ENCODE measurements around the gene MUC4.
"Not testable (repeated sequence)": the region's sequence is repeated elsewhere in the genome, so short reads cannot be mapped to it uniquely, and the experiment has no call there.

The MUC4 gene

DNA sequence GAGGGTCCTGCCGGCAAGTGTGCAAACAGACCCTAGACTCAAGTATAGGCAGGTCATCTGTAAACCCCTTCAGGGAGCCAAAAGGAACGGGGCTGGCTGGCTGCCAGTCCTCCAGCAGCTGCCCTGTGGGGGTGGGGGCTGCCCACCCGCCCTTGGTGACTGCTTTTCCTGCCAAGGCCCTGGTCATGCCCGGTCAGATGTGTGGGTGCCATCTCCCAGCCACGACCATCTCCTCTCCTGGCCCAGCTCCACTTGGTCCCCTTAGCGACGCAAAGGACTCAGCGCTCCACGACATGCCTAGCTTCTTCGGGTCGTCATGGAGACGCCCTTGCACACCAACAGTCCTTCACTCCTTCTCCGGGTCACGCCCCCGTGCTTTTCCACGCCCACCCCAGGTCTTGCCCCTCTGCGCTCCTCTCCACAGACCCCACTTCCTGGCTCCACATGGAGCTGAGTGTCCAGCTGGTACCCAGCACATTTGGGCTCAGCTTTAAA, 2.4 kb downstream of the MUC4 start:
- DNase-seq, result no peak

- no peak for DNase-seq
Measured at GRCh38 chr3:195808741-195809290, 2.9 kb downstream of the MUC4 start.

DNA sequence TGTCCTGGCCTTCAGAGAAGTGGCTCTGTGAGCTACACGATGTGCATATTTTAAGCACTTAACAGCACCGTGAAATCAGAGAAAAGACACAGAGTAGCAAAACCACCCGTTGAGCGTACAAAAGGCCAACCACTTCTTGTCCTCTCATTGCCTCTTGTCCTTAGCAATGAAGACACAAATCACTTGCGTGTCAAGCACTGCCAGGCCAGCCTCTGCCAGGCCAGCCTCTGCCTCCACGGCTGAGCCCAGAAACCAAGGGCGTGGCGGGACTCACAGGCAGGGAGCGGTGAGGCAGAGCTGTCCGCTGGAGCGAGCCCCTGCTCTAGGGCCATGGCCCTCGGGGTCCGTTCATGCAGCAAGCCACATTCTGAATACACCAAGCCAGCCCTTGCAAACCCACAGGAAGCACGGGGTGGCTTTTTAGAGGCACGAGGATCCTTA, 4.0 kb downstream of the MUC4 start:
- no peak for DNase-seq

- no peak for DNase-seq
Measured at GRCh38 chr3:195806916-195807231, 4.9 kb downstream of the MUC4 start.

DNA sequence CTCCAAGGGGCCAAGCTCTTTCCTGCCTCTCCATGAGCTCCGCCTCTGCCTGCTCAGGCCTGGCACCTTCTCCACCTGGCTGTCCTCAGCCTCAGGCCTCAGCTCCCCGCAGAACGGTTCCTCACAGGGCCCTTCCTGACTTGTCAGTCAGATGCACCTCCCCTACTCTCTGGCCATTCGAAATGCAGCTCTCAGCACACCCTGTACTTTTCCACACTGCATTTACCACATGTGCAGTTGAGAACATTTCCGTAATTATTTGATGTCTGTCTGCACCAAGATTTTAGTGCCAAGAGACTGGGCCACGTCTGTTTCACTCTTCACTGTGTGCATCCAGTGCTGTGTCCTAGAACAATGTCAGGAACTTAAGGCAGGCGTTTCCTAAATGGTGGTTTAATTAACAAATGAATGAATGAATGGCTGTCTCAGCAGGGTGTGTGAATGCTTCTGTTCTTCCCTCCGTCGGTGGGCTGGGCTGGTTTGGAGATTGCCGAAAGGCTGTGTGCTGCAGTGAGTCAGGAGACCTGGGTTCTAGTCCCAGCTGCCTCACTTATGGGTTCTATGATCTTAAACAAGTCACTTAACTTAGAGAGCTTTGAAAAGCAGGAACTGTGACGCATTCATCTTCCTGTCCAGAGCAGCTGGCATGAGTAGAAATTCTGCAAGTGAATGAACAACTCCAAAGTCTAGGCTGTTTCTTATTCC, 5.4 kb downstream of the MUC4 start:
- no peak for DNase-seq

DNA sequence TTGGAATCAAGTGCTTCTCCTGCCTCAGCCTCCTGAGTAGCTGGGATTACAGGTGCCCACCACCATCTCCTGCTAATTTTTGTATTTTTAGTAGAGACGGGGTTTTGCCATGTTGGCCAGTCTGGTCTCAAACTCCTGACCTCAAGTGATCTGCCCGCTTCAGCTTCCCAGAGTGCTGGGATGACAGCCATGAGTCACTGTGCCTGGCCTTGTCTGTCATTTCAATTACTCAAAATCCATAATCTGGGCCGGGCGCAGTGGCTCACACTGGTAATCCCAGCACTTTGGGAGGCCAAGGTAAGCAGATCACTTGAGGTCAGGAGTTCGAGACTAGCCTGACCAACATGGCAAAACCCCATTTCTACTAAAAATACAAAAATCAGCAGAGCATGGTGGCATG, 6.1 kb downstream of the MUC4 start:
- DNase-seq, result not testable (repeated sequence)

- no peak for DNase-seq
Measured at GRCh38 chr3:195805181-195805580, 6.5 kb downstream of the MUC4 start.

DNA sequence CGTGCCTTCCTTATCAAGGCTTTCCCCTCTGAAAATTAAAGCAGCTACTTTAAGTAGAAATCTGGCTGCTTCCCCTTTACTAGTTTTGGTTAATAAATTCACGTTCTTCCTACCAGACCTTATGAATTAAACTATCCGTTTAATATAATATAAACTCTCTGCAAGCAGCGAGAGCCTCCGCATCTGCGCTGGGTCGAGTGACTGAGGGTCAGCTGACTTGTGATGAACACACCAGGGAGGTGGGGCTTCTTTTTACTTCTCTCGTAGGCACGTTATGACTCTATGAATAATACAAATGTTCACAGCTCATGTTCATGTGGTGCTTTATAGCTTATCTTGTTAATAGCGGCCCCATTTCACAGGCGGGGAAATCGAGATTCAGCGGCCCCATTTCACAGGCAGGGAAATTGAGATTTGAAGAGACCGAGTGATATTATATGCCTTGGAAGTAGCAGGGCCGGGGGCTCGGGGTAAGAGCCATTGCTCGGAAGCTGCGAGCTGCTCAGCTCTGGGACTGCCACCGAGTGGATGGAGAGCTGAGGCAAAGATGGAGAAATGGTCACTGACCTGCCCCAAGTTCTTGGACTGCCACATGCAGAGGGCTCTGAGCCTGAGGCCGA, 8.3 kb downstream of the MUC4 start:
- no peak for DNase-seq

DNA sequence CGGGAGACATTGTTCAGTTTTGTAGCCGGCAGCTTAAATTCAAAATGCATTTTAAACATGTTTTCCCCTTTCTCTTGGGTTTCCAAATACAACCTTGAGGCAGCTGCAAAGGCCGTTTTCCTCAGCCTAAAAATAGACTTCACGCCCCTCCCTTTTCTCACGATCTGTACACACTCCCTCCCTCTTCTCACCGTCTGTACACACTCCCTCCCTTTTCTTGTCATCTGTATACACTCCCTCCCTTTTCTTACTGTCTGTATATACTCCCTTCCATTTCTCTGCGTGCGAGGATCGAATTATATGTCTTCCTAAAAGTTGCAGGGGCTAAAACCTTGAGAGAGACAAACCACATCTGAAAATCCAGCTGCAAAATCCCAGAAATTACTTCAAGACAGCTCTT, 8.9 kb downstream of the MUC4 start:
- DNase-seq, result no peak

GRCh38 chr3:195802261-195802701, 9.4 kb downstream of the MUC4 start:
- DNase-seq, result no peak

DNA sequence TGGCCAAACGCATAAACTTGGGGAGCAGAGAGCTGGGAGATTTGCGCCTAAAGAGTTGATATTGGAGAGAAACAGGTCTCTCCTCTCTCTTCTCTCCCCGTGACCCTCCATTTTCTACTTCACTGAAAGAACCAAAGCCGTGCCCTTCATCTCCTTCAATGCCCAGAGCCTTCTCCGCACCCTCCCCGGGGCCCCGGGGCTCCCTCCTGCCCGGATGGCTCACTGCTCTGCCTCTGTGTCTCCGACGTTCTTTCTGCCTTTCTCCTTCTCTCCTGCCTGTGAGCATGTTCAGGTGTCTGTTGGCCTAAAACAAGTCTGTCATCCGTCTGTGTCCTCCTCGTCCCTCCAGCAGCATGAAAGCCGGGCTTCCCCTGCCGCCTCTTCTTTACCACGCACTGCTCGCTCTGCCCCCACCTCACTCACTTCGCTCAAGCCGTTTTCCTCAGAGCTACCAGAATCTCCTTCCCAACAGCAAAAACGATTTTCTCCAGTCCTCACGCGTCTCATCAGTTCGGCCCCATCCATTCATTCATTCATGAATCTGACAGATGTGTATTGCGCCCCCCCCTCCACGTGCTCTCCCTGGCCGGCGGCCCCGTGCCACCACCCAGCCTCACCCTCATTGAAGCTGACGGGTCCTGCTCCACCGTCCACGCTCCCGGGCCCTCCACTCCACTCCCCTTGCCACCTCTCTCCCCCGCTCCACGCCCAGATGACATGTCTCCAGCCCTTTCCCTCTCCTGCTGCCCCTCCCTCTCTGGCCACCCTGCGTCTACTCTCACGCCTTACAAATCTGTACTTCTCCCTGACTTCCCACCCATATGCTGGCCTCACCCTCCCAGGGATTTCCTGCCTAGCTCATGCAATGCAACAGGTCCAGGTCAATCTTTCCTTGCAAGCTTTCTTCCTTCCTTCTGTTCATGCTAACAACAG, 10.2 kb downstream of the MUC4 start:
- no peak for DNase-seq

DNA sequence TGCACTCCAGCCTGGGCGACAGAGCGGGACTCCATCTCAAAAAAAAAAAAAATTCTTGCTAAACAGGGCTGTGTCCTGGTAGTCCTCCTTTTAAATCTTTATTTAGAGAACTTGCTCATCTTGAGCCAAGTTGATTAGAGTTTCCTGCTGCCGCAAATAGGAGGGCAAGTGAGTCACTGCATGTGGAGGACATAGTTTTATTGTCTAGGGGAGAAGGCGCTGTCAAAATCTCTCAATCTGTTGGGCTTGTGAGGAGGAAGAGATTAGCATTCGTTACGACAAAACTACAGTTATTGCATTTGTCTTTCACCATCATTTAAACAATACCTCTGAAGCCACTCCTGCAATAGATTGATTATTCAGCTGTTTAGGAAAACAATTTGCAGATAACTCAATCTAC, 11.5 kb downstream of the MUC4 start:
- no peak for DNase-seq

DNA sequence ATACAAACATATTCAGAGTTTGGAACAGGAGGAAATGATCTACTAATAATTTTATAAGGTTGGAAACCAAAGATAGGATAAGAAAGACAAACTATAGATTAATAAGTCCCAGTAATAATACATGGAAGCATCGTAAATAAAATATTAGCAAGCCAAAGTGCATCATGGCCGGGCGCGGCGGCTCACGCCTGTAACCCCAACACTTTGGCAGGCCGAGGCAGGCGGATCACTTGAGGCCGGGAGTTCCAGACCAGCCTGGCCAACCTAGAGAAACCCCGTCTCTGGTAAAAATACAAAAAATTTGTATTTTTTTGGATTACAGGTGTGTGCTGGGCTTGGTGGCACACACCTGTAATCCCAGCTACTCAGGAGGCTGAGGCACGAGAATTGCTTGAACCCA, 14.9 kb downstream of the MUC4 start:
- DNase-seq, result no peak

DNA sequence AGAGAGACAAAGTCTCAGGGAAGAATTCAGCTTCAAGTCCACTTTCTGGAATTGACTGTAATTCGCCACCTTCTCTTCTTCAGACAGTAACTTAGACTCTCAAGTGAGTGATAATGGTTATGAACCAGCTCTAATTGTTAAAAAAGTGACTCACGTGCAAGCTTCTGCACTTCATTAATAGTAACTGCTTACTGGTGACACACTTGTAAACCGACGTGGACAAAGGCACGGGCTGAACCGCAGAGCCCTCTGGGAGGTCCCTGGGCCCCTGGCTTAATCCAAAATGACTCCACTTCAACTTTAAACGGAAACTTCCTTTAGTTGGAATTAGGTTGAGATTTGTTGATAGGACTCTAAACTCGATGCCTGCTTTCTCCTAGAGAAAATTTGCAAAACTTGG, 17.0 kb downstream of the MUC4 start:
- no peak for DNase-seq

GRCh38 chr3:195792621-195793020, 19.1 kb downstream of the MUC4 start:
- DNase-seq, result not testable (repeated sequence)

- DNase-seq, result no peak
Measured at GRCh38 chr3:195790901-195791300, 20.8 kb downstream of the MUC4 start.

- DNase-seq, result no peak
Measured at GRCh38 chr3:195788711-195789581, 22.8 kb downstream of the MUC4 start.

DNA sequence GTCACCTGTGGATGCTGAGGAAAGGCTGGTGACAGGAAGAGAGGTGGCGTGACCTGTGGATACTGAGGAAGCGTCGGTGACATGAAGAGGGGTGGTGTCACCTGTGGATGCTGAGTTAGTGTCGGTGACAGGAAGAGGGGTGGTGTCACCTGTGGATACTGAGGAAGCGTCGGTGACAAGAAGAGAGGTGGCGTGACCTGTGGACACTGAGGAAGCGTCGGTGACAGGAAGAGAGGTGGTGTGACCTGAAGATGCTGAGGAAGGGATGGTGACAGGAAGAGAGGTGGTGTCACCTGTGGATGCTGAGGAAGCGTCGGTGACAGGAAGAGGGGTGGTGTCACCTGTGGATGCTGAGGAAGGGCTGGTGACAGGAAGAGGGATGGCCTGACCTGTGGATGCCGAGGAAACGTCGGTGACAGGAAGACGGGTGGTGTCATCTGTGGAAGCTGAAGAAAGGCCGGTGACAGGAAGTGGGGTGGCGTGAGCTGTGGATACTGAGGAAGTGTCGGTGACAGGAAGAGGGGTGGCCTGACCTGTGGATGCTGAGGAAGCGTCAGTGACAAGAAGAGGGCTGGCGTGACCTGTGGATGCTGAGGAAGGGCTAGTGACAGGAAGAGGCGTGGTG, 25.8 kb downstream of the MUC4 start:
- not testable (repeated sequence) for DNase-seq

DNA sequence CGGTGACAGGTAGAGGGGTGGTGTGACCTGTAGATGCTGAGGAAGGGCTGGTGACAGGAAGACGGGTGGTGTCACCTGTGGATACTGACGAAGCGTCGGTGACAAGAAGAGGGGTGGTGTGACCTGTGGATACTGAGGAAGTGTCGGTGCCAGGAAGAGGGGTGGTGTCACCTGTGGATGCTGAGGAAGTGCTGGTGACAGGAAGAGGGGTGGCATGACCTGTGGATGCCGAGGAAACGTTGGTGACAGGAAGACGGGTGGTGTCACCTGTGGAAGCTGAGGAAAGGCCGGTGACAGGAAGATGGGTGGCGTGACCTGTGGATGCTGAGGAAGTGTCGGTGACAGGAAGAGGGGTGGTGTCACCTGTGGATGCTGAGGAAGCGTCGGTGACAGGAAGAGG, 27.7 kb downstream of the MUC4 start:
- not testable (repeated sequence) for DNase-seq

GRCh38 chr3:195781236-195781635, 30.5 kb downstream of the MUC4 start:
- DNase-seq, result not testable (repeated sequence)

DNA sequence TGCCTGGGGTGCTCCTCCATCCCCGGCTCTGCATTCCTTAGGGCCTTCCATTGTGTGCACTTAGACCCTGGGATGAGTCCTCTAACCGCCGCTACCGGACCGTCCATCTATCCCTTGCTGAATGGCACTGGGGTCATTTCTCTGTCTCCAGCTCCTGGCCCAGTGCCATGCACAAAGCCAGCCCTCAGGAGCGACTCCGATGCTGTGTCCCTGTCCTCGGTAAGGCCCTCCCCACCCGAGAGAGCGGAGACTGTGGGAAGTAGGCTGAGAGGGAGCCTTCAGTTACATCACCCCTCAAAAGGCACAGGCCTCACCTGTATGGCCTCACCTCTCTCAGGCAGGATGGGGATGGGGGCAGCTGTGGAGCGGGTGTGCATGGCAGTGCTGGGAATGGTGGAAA, 33.8 kb downstream of the MUC4 start:
- no peak for DNase-seq

- DNase-seq, result no peak
Measured at GRCh38 chr3:195774917-195775316, 36.8 kb downstream of the MUC4 start.

Measured in stimulated activated CD4-positive, alpha-beta T cell treated with anti-CD3 and anti-CD28 coated beads, Interleukin-4, amount 100 ng/mL, for 1 hour (primary cell).